Suprapubic skin (tissue), 4 donors: ENCODE measurements around the gene TSPAN32. TPM values are rescaled to one million over a fixed set of nuclear protein-coding genes. Genes with fewer than 3 reads are reported as not detected.

Source experiments
- DNase-seq, 2 donors: peaks; one replicate each; pipeline ENCODE4 v3.0.0-alpha.2; 2019; ENCODE audit warnings: low spot score in 2 of 2
- H3K27ac ChIP-seq: fragments of 200-600 bp; sonication (generic); one replicate; pipeline ENCODE4 v1.5.1; 2019
- H3K27me3 ChIP-seq: fragments of 200-600 bp; sonication (generic); one replicate; pipeline ENCODE4 v1.5.1; 2019
- H3K36me3 ChIP-seq: fragments of 200-600 bp; sonication (generic); one replicate; pipeline ENCODE4 v1.5.1; 2019
- H3K4me1 ChIP-seq: fragments of 200-600 bp; sonication (generic); one replicate; pipeline ENCODE4 v1.5.1; 2019
- H3K4me3 ChIP-seq: fragments of 200-600 bp; sonication (generic); one replicate; pipeline ENCODE4 v1.5.1; 2019; ENCODE audit warnings: mild to moderate bottlenecking
- H3K9me3 ChIP-seq: fragments of 200-600 bp; sonication (generic); one replicate; pipeline ENCODE4 v1.5.1; 2019
- CTCF ChIP-seq, 2 donors: fragments of 200-600 bp in 1 of 2; fragments of 450-650 bp in 1 of 2; sonication (generic) in 1 of 2; IDR thresholded peaks; one replicate each; pipeline ENCODE4 v1.5.1; 2016 to 2019; ENCODE audit warnings: antibody characterized with exemption in 2 of 2, mild to moderate bottlenecking in 1 of 2, moderate library complexity in 1 of 2
- EP300 ChIP-seq: sonication (generic); formaldehyde crosslinking; IDR thresholded peaks from one replicate; pipeline ENCODE4 v1.6.1; 2017; ENCODE audit warnings: antibody characterized with exemption
- POLR2A ChIP-seq, 2 donors: fragments of 450-650 bp; IDR thresholded peaks; one replicate each; pipeline ENCODE4 v1.6.1; 2017; ENCODE audit warnings: antibody characterized with exemption in 2 of 2, mild to moderate bottlenecking in 2 of 2, moderate library complexity in 2 of 2
- POLR2AphosphoS5 ChIP-seq, 3 donors: sonication (generic); formaldehyde crosslinking; IDR thresholded peaks; one replicate each; pipeline ENCODE4 v1.6.1; 2017; ENCODE audit warnings: antibody characterized with exemption in 3 of 3
- WGBS: methylation state at CpG from one replicate; pipeline ENCODE4 v1.1.5; 2018; 5-methylcytosine and 5-hydroxymethylcytosine counted together
- total RNA-seq, 4 donors: library from RNA; depleted of rRNA; stranded (reverse); fragments of >200 nt; gene quantifications; one replicate each; pipeline ENCODE4 v1.1.0, GENCODE V29; 2016

The TSPAN32 gene
- total RNA-seq, 4 donors from 2014 or later = 0.26 to 4.3 TPM; not detected in 2

GRCh38 chr11:2346586-2347307 lies 44.9 kb downstream of the TSPAN32 start:
- 77% methylated on average over 4 of the region's 10 CpGs for WGBS
- DNase-seq = no peak

GRCh38 chr11:2347308-2347830 lies 45.6 kb downstream of the TSPAN32 start:
- Histone ChIP-seq H3K4me3 (no peak overlapping the region), H3K9me3 (peaks cover 15% of the 10 kb centered on the region), H3K27me3 (no peaks in the 10 kb centered on the region), H3K4me1 (no peaks in the 10 kb centered on the region), H3K36me3 (no peaks in the 10 kb centered on the region), H3K27ac (no peak overlapping the region)
- 88% methylated on average over 9 of the region's 9 CpGs for WGBS
- TF ChIP-seq CTCF (IDR thresholded peaks at IDR 0.05) (no peak), POLR2A (IDR thresholded peaks at IDR 0.05) (no peak), EP300 (no peak), POLR2AphosphoS5 (IDR thresholded peaks at IDR 0.05) (no peak)
- DNase-seq = no peak

More at GRCh38 chr11:2346586-2347307, 44.9 kb downstream of the TSPAN32 start:
- H3K36me3 ChIP-seq = no peaks in the 10 kb centered on the region
- no peaks in the 10 kb centered on the region for H3K27me3 ChIP-seq
- H3K4me3 ChIP-seq = no peak overlapping the region
- H3K9me3 ChIP-seq = peaks cover 15% of the 10 kb centered on the region
- TF ChIP-seq POLR2A (IDR thresholded peaks at IDR 0.05) (no peak), POLR2AphosphoS5 (IDR thresholded peaks at IDR 0.05) (no peak), CTCF (IDR thresholded peaks at IDR 0.05) (no peak), EP300 (no peak)
- no peak overlapping the region for H3K27ac ChIP-seq
- H3K4me1 ChIP-seq = no peaks in the 10 kb centered on the region

- Histone ChIP-seq H3K4me1 (no peaks in the 10 kb centered on the region), H3K4me3 (no peak overlapping the region), H3K9me3 (peaks cover 15% of the 10 kb centered on the region), H3K36me3 (no peaks in the 10 kb centered on the region), H3K27ac (no peak overlapping the region), H3K27me3 (no peaks in the 10 kb centered on the region)
- no peak for TF ChIP-seq CTCF (IDR thresholded peaks at IDR 0.05)
- no peak for TF ChIP-seq EP300
- TF ChIP-seq POLR2A (IDR thresholded peaks at IDR 0.05) = no peak
- no peak for TF ChIP-seq POLR2AphosphoS5 (IDR thresholded peaks at IDR 0.05)
- WGBS = 86% methylated on average over 1 of the region's 1 CpG
- DNase-seq = no peak
These were observed 47.2 kb downstream of the TSPAN32 start for GRCh38 chr11:2348986-2349385.

- no peaks in the 10 kb centered on the region for H3K36me3 ChIP-seq
- no peak for TF ChIP-seq POLR2A (IDR thresholded peaks at IDR 0.05)
- TF ChIP-seq POLR2AphosphoS5 (IDR thresholded peaks at IDR 0.05) = no peak
- TF ChIP-seq EP300 = no peak
- no peak for TF ChIP-seq CTCF (IDR thresholded peaks at IDR 0.05)
- no peak overlapping the region for H3K4me3 ChIP-seq
- H3K9me3 ChIP-seq = peaks cover 12% of the 10 kb centered on the region
- WGBS = 100% methylated on average over 1 of the region's 3 CpGs
- no peak for DNase-seq
- H3K27me3 ChIP-seq = no peaks in the 10 kb centered on the region
- H3K27ac ChIP-seq = no peak overlapping the region
- no peaks in the 10 kb centered on the region for H3K4me1 ChIP-seq
These were observed 49.9 kb downstream of the TSPAN32 start for GRCh38 chr11:2351701-2352100.

GRCh38 chr11:2352420-2352819 lies 50.6 kb downstream of the TSPAN32 start:
- no peak for DNase-seq

More at GRCh38 chr11:2352420-2352819, 50.6 kb downstream of the TSPAN32 start:
- H3K9me3 ChIP-seq = peaks cover 12% of the 10 kb centered on the region
- H3K36me3 ChIP-seq = no peaks in the 10 kb centered on the region
- H3K4me3 ChIP-seq = no peak overlapping the region
- H3K27me3 ChIP-seq = no peaks in the 10 kb centered on the region
- no peak overlapping the region for H3K27ac ChIP-seq
- 84% methylated on average over 4 of the region's 4 CpGs for WGBS
- no peaks in the 10 kb centered on the region for H3K4me1 ChIP-seq
- TF ChIP-seq CTCF (IDR thresholded peaks at IDR 0.05) (no peak), EP300 (no peak), POLR2A (IDR thresholded peaks at IDR 0.05) (no peak), POLR2AphosphoS5 (IDR thresholded peaks at IDR 0.05) (no peak)
